ENCODE data around the gene IQSEC3. TPM values are rescaled to one million over a fixed set of nuclear protein-coding genes. Genes with fewer than 3 reads are reported as not detected.

Gene IQSEC3
- polyA plus RNA-seq, 1 donor from 2014 or later, result 2.4 TPM

- Histone ChIP-seq H3K9me2 (ENCODE audit: insufficient read depth, low read length) (no peaks in the 10 kb centered on the region), H3K36me3 (ENCODE audit: insufficient read depth, low read length) (no peaks in the 10 kb centered on the region), H3F3A (ENCODE audit: insufficient read depth, low read length, poor library complexity, severe bottlenecking) (no peaks in the 10 kb centered on the region), H4K20me1 (ENCODE audit: insufficient read depth) (no peaks in the 10 kb centered on the region), H3K27ac (ENCODE audit: low read length) (no peak overlapping the region), H3K9ac (ENCODE audit: low read length) (no peak overlapping the region), H3K79me2 (replicated peaks; ENCODE audit: insufficient read depth, low read length) (no peaks in the 10 kb centered on the region), H3K9me3 (ENCODE audit: low read length) (no peaks in the 10 kb centered on the region), H2AFZ (ENCODE audit: low read depth, low read length) (no peak overlapping the region), H3K4me3 (ENCODE audit: low read length) (no peak overlapping the region), H3K4me2 (ENCODE audit: low read length) (no peak overlapping the region), H3K27me3 (ENCODE audit: insufficient read depth, low read depth, low read length) (no peaks in the 10 kb centered on the region)
- TF ChIP-seq SMC3 (conservative IDR thresholded peaks at IDR 0.05; ENCODE audit: poor library complexity), result no peak
- TF ChIP-seq RAD21 (conservative IDR thresholded peaks at IDR 0.05), result no peak
- no peak for TF ChIP-seq POLR2AphosphoS5 (IDR thresholded peaks at IDR 0.05)
Measured at GRCh38 chr12:221736-222135, 155.2 kb downstream of the IQSEC3 start.

- no peaks in the 10 kb centered on the region for H4K20me1 ChIP-seq (ENCODE audit: insufficient read depth)
- no peaks in the 10 kb centered on the region for H3K9me3 ChIP-seq (ENCODE audit: low read length)
- H3K27me3 ChIP-seq (ENCODE audit: insufficient read depth, low read depth, low read length), result no peaks in the 10 kb centered on the region
- H3K4me2 ChIP-seq (ENCODE audit: low read length), result no peak overlapping the region
- H3K36me3 ChIP-seq (ENCODE audit: insufficient read depth, low read length), result no peaks in the 10 kb centered on the region
- H3F3A ChIP-seq (ENCODE audit: insufficient read depth, low read length, poor library complexity, severe bottlenecking), result no peaks in the 10 kb centered on the region
- H3K79me2 ChIP-seq (replicated peaks; ENCODE audit: insufficient read depth, low read length), result no peaks in the 10 kb centered on the region
- no peak overlapping the region for H3K4me3 ChIP-seq (ENCODE audit: low read length)
- H3K27ac ChIP-seq (ENCODE audit: low read length), result no peak overlapping the region
- H3K9ac ChIP-seq (ENCODE audit: low read length), result no peak overlapping the region
- no peaks in the 10 kb centered on the region for H3K9me2 ChIP-seq (ENCODE audit: insufficient read depth, low read length)
- no peak overlapping the region for H2AFZ ChIP-seq (ENCODE audit: low read depth, low read length)
- TF ChIP-seq EP300 (conservative IDR thresholded peaks at IDR 0.05; ENCODE audit: poor library complexity, severe bottlenecking), result no peak
- no peak for TF ChIP-seq CTCF (IDR thresholded peaks at IDR 0.05; ENCODE audit: poor library complexity, severe bottlenecking)
- no peak for TF ChIP-seq POLR2AphosphoS5 (IDR thresholded peaks at IDR 0.05)
- no peak for TF ChIP-seq EZH2 (IDR thresholded peaks at IDR 0.05; ENCODE audit: borderline replicate concordance, insufficient read depth, low read length, poor library complexity, severe bottlenecking)
- no peak for TF ChIP-seq RAD21 (conservative IDR thresholded peaks at IDR 0.05)
- no peak for TF ChIP-seq REST (IDR thresholded peaks at IDR 0.05; ENCODE audit: borderline replicate concordance)
Measured at GRCh38 chr12:223841-224240, 157.3 kb downstream of the IQSEC3 start.

- no peaks in the 10 kb centered on the region for H3K9me3 ChIP-seq (ENCODE audit: low read length)
- no peak overlapping the region for H2AFZ ChIP-seq (ENCODE audit: low read depth, low read length)
- no peaks in the 10 kb centered on the region for H3K79me2 ChIP-seq (replicated peaks; ENCODE audit: insufficient read depth, low read length)
- no peaks in the 10 kb centered on the region for H3K9me2 ChIP-seq (ENCODE audit: insufficient read depth, low read length)
- H3K27me3 ChIP-seq (ENCODE audit: insufficient read depth, low read depth, low read length), result no peaks in the 10 kb centered on the region
- H3K36me3 ChIP-seq (ENCODE audit: insufficient read depth, low read length), result no peaks in the 10 kb centered on the region
- no peak overlapping the region for H3K4me2 ChIP-seq (ENCODE audit: low read length)
- H3K9ac ChIP-seq (ENCODE audit: low read length), result no peak overlapping the region
- H3K27ac ChIP-seq (ENCODE audit: low read length), result no peak overlapping the region
- TF ChIP-seq MXI1 (conservative IDR thresholded peaks at IDR 0.05; ENCODE audit: poor library complexity, severe bottlenecking), result no peak
- no peak for TF ChIP-seq EP300 (conservative IDR thresholded peaks at IDR 0.05; ENCODE audit: poor library complexity, severe bottlenecking)
- TF ChIP-seq EZH2 (IDR thresholded peaks at IDR 0.05; ENCODE audit: borderline replicate concordance, insufficient read depth, low read length, poor library complexity, severe bottlenecking), result no peak
- no peak for TF ChIP-seq CTCF (IDR thresholded peaks at IDR 0.05; ENCODE audit: poor library complexity, severe bottlenecking)
- no peak for TF ChIP-seq TAF1 (IDR thresholded peaks at IDR 0.05; ENCODE audit: low read depth)
- TF ChIP-seq SMC3 (conservative IDR thresholded peaks at IDR 0.05; ENCODE audit: poor library complexity), result no peak
- TF ChIP-seq RAD21 (conservative IDR thresholded peaks at IDR 0.05), result no peak
- no peak overlapping the region for H3K4me3 ChIP-seq (ENCODE audit: low read length)
- H3F3A ChIP-seq (ENCODE audit: insufficient read depth, low read length, poor library complexity, severe bottlenecking), result no peaks in the 10 kb centered on the region
- no peaks in the 10 kb centered on the region for H4K20me1 ChIP-seq (ENCODE audit: insufficient read depth)
Measured at GRCh38 chr12:224330-224729, 157.8 kb downstream of the IQSEC3 start.

All from neural cell (in vitro differentiated cells).